GM21717 (cell line): ENCODE measurements around the gene SIDT1.

Experiments used
- ATAC-seq: cut with Tn5 transposase; IDR thresholded peaks from one replicate; pipeline ENCODE4 v1.9.1; 2021; ENCODE audit warnings: mild to moderate bottlenecking, moderate library complexity; ENCODE audit not compliant: unreplicated experiment

SIDT1 gene

GRCh38 chr3:113545594-113545993 is 13.2 kb downstream of the SIDT1 start:
- ATAC-seq, result peak; percentile 42

- peak; percentile 80 for ATAC-seq
These were observed 14.1 kb downstream of the SIDT1 start for GRCh38 chr3:113546414-113546893.

- no peak for ATAC-seq
These were observed 16.1 kb downstream of the SIDT1 start for GRCh38 chr3:113548501-113548900.

- ATAC-seq, result no peak
These were observed 19.5 kb downstream of the SIDT1 start for GRCh38 chr3:113551820-113552219.

- ATAC-seq, result no peak
These were observed 20.5 kb downstream of the SIDT1 start for GRCh38 chr3:113552851-113553250.

GRCh38 chr3:113555138-113555537 is 22.8 kb downstream of the SIDT1 start:
- ATAC-seq, result no peak

GRCh38 chr3:113556316-113556945 is 24.1 kb downstream of the SIDT1 start:
- no peak for ATAC-seq

- no peak for ATAC-seq
These were observed 24.6 kb downstream of the SIDT1 start for GRCh38 chr3:113556946-113557335.

GRCh38 chr3:113557374-113557773 is 25.0 kb downstream of the SIDT1 start:
- no peak for ATAC-seq

GRCh38 chr3:113559009-113559408 is 26.7 kb downstream of the SIDT1 start:
- no peak for ATAC-seq

GRCh38 chr3:113560271-113560670 is 27.9 kb downstream of the SIDT1 start:
- no peak for ATAC-seq

GRCh38 chr3:113560831-113561623 is 28.7 kb downstream of the SIDT1 start:
- no peak for ATAC-seq

GRCh38 chr3:113565555-113565954 is 33.2 kb downstream of the SIDT1 start:
- no peak for ATAC-seq

- ATAC-seq, result no peak
These were observed 37.8 kb downstream of the SIDT1 start for GRCh38 chr3:113570158-113570557.

- ATAC-seq, result no peak
These were observed 39.0 kb downstream of the SIDT1 start for GRCh38 chr3:113571360-113571759.

GRCh38 chr3:113573728-113574127 is 41.4 kb downstream of the SIDT1 start:
- ATAC-seq, result no peak

GRCh38 chr3:113574213-113574612 is 41.9 kb downstream of the SIDT1 start:
- ATAC-seq, result no peak

- ATAC-seq, result no peak
These were observed 42.9 kb downstream of the SIDT1 start for GRCh38 chr3:113575206-113575605.

- no peak for ATAC-seq
These were observed 52.9 kb downstream of the SIDT1 start for GRCh38 chr3:113585228-113585627.

GRCh38 chr3:113585720-113586119 is 53.4 kb downstream of the SIDT1 start:
- no peak for ATAC-seq

- no peak for ATAC-seq
These were observed 56.5 kb downstream of the SIDT1 start for GRCh38 chr3:113588806-113589205.

- ATAC-seq, result no peak
These were observed 57.6 kb downstream of the SIDT1 start for GRCh38 chr3:113589971-113590370.
